OCI-LY7 (cell line): ENCODE measurements around the gene ASCL5.

Experiments used
- EZH2phosphoT487 ChIP-seq: fragments of 200-600 bp; sonication (generic); IDR thresholded peaks from 2 replicates; pipeline ENCODE4 v1.6.1; 2018; ENCODE audit warnings: low read depth, borderline replicate concordance, mild to moderate bottlenecking, mixed run types, antibody characterized with exemption, low read length, moderate library complexity, mixed read lengths
- TF ChIP-seq, protein P1 (sequence below): fragments of 200-600 bp; sonication (generic); conservative IDR thresholded peaks from 2 replicates; pipeline ENCODE4 v1.5.1; 2014; ENCODE audit warnings: mild to moderate bottlenecking, antibody characterized with exemption, low read length, moderate library complexity, mixed read lengths

DNA sequence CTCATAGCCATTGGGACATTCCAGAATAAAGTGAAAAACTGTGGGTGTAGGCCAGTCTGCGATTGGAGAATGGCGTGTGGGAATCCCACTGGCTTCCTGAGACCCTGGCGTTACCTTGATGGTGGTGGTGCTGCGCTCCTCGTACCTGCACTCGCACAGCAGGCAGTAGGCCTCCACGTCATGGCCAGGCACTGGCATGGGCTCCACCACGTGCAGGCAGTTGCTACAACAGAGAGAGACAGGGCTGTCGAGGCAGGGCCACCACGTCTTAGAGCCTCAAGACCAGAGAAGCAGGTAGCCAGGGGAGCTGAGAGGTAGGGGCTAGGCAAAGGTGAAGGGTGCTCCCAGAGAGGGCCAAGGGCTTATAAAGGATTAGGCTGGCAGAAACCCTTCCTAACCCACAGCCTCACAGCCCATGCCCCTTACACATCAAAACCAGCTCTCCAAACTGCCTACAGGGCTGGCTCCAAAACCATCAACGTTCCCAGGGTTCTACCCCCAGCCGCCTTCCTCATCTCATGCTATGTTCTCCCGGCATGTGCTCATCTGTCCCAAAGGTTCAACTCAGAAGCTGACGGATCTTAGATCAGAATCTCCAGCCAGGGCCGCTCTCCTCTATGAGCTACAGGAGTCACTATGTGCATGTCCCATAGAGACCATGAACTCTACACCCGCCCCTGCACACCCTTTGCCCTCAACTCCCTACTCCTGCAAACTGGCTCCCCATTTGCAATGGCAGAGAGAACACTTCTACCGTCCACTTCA is 19.8 kb upstream of the ASCL5 start:
- TF ChIP-seq, protein P1, sequence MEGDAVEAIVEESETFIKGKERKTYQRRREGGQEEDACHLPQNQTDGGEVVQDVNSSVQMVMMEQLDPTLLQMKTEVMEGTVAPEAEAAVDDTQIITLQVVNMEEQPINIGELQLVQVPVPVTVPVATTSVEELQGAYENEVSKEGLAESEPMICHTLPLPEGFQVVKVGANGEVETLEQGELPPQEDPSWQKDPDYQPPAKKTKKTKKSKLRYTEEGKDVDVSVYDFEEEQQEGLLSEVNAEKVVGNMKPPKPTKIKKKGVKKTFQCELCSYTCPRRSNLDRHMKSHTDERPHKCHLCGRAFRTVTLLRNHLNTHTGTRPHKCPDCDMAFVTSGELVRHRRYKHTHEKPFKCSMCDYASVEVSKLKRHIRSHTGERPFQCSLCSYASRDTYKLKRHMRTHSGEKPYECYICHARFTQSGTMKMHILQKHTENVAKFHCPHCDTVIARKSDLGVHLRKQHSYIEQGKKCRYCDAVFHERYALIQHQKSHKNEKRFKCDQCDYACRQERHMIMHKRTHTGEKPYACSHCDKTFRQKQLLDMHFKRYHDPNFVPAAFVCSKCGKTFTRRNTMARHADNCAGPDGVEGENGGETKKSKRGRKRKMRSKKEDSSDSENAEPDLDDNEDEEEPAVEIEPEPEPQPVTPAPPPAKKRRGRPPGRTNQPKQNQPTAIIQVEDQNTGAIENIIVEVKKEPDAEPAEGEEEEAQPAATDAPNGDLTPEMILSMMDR = no peak
- TF ChIP-seq EZH2phosphoT487 = no peak
